ENCODE measurements around the gene LIPT2. TPM values are rescaled to one million over a fixed set of nuclear protein-coding genes. Genes with fewer than 3 reads are reported as not detected.

The LIPT2 gene
- total and polyA plus RNA-seq, 10 of the 15 experiments (the other 5 are each of a cell fraction or from before 2014, with no cell fraction given) = 0.69 to 7.5 (median 3.8) TPM

- TF ChIP-seq ZBTB11 (CRISPR knock-in tag; IDR thresholded peaks at IDR 0.05) (no peak), ZZZ3 (IDR thresholded peaks at IDR 0.05; ENCODE audit: control insufficient read depth, insufficient read length, low read depth) (no peak)
These were observed 31.5 kb upstream of the LIPT2 start (continued) for GRCh38 chr11:74524978-74525377.

- Histone ChIP-seq H3K27ac (ENCODE audit: control insufficient read depth, insufficient read depth) (no peak overlapping the region), H2AFZ (ENCODE audit: control insufficient read depth, low read depth, low read length) (no peak overlapping the region), H3K27me3 (replicated peaks in 1 of 2; ENCODE audit: control insufficient read depth in 2 of 2, insufficient read depth in 2 of 2, low read length in 1 of 2) (peaks cover 0 to 2% of the 10 kb centered on the region in 2 experiments; a peak in 1 of 4 replicates), H3K4me3 (no peak overlapping the region), H3K9ac (ENCODE audit: control insufficient read depth, insufficient read depth, low read length) (no peak overlapping the region), H3K9me3 (replicated peaks; ENCODE audit: control insufficient read depth, insufficient read depth, low read length) (no peaks in the 10 kb centered on the region), H3K79me2 (ENCODE audit: control insufficient read depth, insufficient read depth, low read length) (no peaks in the 10 kb centered on the region), H3K4me1 (ENCODE audit: control insufficient read depth, insufficient read depth, low read length) (no peaks in the 10 kb centered on the region), H3K36me3 (ENCODE audit: control insufficient read depth in 2 of 2, insufficient read depth in 2 of 2, low read length in 1 of 2) (no peaks in the 10 kb centered on the region), H3K4me2 (ENCODE audit: control insufficient read depth, insufficient read depth) (no peak overlapping the region), H4K20me1 (ENCODE audit: control insufficient read depth, insufficient read depth) (no peaks in the 10 kb centered on the region)
- intact Hi-C loops (cut with micrococcal nuclease; ENCODE audit: unreplicated experiment) = no loop called here
- ATAC-seq (no peak), FAIRE-seq (no peak), DNase-seq (ENCODE audit: low read depth, low spot score) (no peak)
- ChIA-PET CTCF (interaction anchor here (0.7 kb wide), 1 partner anchor 1018 kb away, joined by 3 read pairs; no protein-coding TSS in a partner anchor), SMC1A (ENCODE audit: uncharacterized antibody, unreplicated experiment) (interaction anchor here (0.6 to 1.6 kb wide), 2 partner anchors 12 to 30 kb away, joined by 3 to 5 read pairs; no protein-coding TSS in a partner anchor), POLR2A (no interaction called here), RAD21 (ENCODE audit: unreplicated experiment) (no interaction called here)
- 66% methylated on average over 5 of the region's 5 CpGs for WGBS (ENCODE audit: insufficient coverage, insufficient replicate concordance, low lambda C conversion rate, missing lambda C conversion rate)
- in situ Hi-C loops (cut with MboI) = no loop called here
- BruUV-seq (replicated peaks) = no TSS peak
- no peak for TF ChIP-seq ZNF687 (IDR thresholded peaks at IDR 0.05)
- no peak for TF ChIP-seq HDAC2 (IDR thresholded peaks at IDR 0.05)
- TF ChIP-seq E4F1 (IDR thresholded peaks at IDR 0.05; ENCODE audit: borderline replicate concordance, partially characterized antibody) = no peak
- TF ChIP-seq RFX5 (IDR thresholded peaks at IDR 0.05; ENCODE audit: low read depth, low read length) = no peak
- no peak for TF ChIP-seq HSF1 (IDR thresholded peaks at IDR 0.05; ENCODE audit: low read depth, low read length)
- TF ChIP-seq JUNB (IDR thresholded peaks at IDR 0.05) = no peak
- TF ChIP-seq CHD1 (IDR thresholded peaks at IDR 0.05; ENCODE audit: low read depth, low read length) = no peak
These were observed 31.0 kb upstream of the LIPT2 start for GRCh38 chr11:74524501-74524900.

Data from GM12878 (cell line).